ENCODE data around the gene CHADL. TPM values are rescaled to one million over a fixed set of nuclear protein-coding genes. Genes with fewer than 3 reads are reported as not detected.

The CHADL gene
- polyA plus RNA-seq, 1 donor (not counting 4 experiments of a cell fraction or from before 2014, with no cell fraction given) = 0.16 TPM

DNA sequence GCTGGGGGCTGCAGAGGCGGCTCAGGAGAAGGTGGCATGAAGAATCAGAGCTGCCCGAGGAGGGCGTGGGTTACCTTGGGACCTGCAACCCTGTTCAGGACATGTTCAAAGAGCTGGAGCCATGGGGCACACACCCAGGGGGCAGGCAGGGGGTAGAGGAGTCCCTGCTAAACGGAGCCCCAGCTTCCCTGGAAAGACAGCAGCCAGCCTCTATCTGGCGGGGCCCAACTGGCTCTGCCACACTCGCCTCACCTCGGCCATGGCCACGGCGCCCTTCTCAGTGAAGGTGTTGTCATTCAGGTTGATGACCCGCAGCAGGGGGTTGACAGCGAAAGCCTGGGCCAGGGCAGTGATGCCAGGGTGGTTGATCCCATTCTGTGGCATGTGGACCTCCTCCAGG, 17.0 kb upstream of the CHADL start:
- Histone ChIP-seq H4K20me1 (ENCODE audit: control insufficient read depth, extremely low read depth, insufficient read depth, low read length) (peaks cover 3% of the 10 kb centered on the region), H3K27ac (ENCODE audit: control insufficient read depth, insufficient read depth, low read length) (no peak overlapping the region), H3K4me1 (ENCODE audit: control insufficient read depth, extremely low read depth, insufficient read depth, low read length) (peaks cover 5% of the 10 kb centered on the region), H3K4me3 (ENCODE audit: control insufficient read depth in 2 of 3, extremely low read depth in 1 of 3, insufficient read depth in 2 of 3, low read depth in 1 of 3, low read length in 3 of 3) (no peak overlapping the region), H3K9me1 (ENCODE audit: control insufficient read depth, extremely low read depth, insufficient read depth, low read length) (no peaks in the 10 kb centered on the region), H3K9ac (ENCODE audit: control insufficient read depth, extremely low read depth, insufficient read depth, low read length) (no peak overlapping the region), H3K4me2 (ENCODE audit: control insufficient read depth, extremely low read depth, insufficient read depth, low read depth, low read length) (no peak overlapping the region), H3K27me3 (ENCODE audit: control insufficient read depth, extremely low read depth, insufficient read depth, low read length) (no peaks in the 10 kb centered on the region), H3K36me3 (ENCODE audit: control insufficient read depth in 2 of 2, extremely low read depth in 1 of 2, insufficient read depth in 2 of 2, low read length in 2 of 2) (peaks cover 68 to 72% of the 10 kb centered on the region in 2 experiments), H3K79me2 (ENCODE audit: control insufficient read depth, insufficient read depth, low read length) (peaks cover 21% of the 10 kb centered on the region), H2AFZ (ENCODE audit: control insufficient read depth, low read length) (no peak overlapping the region), H3K9me3 (ENCODE audit: control insufficient read depth, low read depth, low read length) (no peaks in the 10 kb centered on the region)
- TF ChIP-seq EZH2 (IDR thresholded peaks at IDR 0.05; ENCODE audit: low read length) = no peak
- TF ChIP-seq, protein P1, sequence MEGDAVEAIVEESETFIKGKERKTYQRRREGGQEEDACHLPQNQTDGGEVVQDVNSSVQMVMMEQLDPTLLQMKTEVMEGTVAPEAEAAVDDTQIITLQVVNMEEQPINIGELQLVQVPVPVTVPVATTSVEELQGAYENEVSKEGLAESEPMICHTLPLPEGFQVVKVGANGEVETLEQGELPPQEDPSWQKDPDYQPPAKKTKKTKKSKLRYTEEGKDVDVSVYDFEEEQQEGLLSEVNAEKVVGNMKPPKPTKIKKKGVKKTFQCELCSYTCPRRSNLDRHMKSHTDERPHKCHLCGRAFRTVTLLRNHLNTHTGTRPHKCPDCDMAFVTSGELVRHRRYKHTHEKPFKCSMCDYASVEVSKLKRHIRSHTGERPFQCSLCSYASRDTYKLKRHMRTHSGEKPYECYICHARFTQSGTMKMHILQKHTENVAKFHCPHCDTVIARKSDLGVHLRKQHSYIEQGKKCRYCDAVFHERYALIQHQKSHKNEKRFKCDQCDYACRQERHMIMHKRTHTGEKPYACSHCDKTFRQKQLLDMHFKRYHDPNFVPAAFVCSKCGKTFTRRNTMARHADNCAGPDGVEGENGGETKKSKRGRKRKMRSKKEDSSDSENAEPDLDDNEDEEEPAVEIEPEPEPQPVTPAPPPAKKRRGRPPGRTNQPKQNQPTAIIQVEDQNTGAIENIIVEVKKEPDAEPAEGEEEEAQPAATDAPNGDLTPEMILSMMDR (optimal IDR thresholded peaks at IDR 0.05 in 1 of 3, IDR thresholded peaks at IDR 0.05 in 1 of 3, conservative IDR thresholded peaks at IDR 0.05 in 1 of 3; ENCODE audit: extremely low read depth in 1 of 3, insufficient read depth in 2 of 3, low read length in 3 of 3) = no peak
- FAIRE-seq (no peak), DNase-seq (ENCODE audit: low read depth, low spot score) (no peak)
- dilution Hi-C loops (cut with MboI; ENCODE audit: extremely low pct_ligation_motif_present, low sequenced_read_pairs) = no loop called here

DNA sequence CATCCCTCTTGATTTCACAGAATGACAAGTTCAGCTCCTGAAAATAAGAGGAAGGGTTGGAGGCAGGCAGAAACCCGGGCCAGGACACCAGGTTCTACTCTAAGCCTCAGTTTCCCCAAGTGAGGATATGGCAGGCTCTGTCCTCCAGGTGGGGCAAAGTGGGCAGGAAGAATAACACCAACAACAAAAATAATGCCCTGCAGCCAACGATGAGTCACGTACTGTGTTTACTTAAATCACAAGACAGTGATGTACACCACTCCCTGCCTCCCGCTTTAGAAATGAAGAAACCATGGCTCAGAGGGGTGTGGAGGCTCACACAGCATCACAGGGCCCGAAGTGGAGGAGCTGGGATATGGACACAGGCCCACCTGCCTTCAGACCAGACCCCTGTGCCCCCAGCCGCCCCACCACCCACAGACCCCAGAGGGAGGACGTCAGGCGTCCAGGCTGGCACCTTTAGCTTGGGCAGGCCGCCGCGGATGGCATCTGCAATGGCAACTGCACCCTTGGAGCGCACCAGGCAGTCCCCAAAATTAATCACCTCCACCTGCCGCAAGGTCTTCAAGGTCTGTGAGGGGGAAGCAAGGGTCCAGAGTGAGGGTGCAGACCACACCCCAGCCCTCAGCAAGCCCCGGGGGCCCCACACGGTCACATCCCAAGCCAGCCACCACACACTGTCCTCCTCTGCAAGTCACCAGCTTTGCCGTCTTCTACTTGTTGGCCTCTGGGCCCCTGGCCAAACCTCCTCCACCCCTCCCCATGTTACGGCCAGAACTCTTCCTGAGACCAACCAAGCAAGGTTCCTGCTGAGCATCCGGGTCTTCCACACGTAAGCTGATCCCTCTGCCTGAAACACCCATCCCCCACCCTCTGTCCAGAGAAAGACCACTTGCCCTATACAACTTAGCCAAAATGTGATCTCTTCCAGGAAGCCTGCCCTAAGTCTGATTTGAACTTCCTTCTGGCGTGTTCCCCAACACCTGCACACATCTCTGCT, 15.8 kb upstream of the CHADL start:
- Histone ChIP-seq H4K20me1 (ENCODE audit: control insufficient read depth, extremely low read depth, insufficient read depth, low read length) (peaks cover 8% of the 10 kb centered on the region), H3K9ac (ENCODE audit: control insufficient read depth, extremely low read depth, insufficient read depth, low read length) (peak overlapping the region; percentile 54), H2AFZ (ENCODE audit: control insufficient read depth, low read length) (no peak overlapping the region), H3K27ac (ENCODE audit: control insufficient read depth, insufficient read depth, low read length) (peak overlapping the region; percentile 38), H3K27me3 (ENCODE audit: control insufficient read depth, extremely low read depth, insufficient read depth, low read length) (no peaks in the 10 kb centered on the region), H3K4me1 (ENCODE audit: control insufficient read depth, extremely low read depth, insufficient read depth, low read length) (peaks cover 5% of the 10 kb centered on the region), H3K4me2 (ENCODE audit: control insufficient read depth, extremely low read depth, insufficient read depth, low read depth, low read length) (no peak overlapping the region), H3K9me3 (ENCODE audit: control insufficient read depth, low read depth, low read length) (no peaks in the 10 kb centered on the region), H3K4me3 (ENCODE audit: control insufficient read depth in 2 of 3, extremely low read depth in 1 of 3, insufficient read depth in 2 of 3, low read depth in 1 of 3, low read length in 3 of 3) (no peak overlapping the region), H3K36me3 (ENCODE audit: control insufficient read depth in 2 of 2, extremely low read depth in 1 of 2, insufficient read depth in 2 of 2, low read length in 2 of 2) (peaks cover 63 to 68% of the 10 kb centered on the region in 2 experiments), H3K79me2 (ENCODE audit: control insufficient read depth, insufficient read depth, low read length) (peaks cover 16% of the 10 kb centered on the region), H3K9me1 (ENCODE audit: control insufficient read depth, extremely low read depth, insufficient read depth, low read length) (no peaks in the 10 kb centered on the region)
- peak; percentile 39 for FAIRE-seq
- dilution Hi-C loops (cut with MboI; ENCODE audit: extremely low pct_ligation_motif_present, low sequenced_read_pairs) = no loop called here
- DNase-seq (ENCODE audit: low read depth, low spot score) = no peak
- TF ChIP-seq, protein P1 (optimal IDR thresholded peaks at IDR 0.05 in 1 of 3, IDR thresholded peaks at IDR 0.05 in 1 of 3, conservative IDR thresholded peaks at IDR 0.05 in 1 of 3; ENCODE audit: extremely low read depth in 1 of 3, insufficient read depth in 2 of 3, low read length in 3 of 3) = peak; percentile 48 to 53 (median 52)
- TF ChIP-seq EZH2 (IDR thresholded peaks at IDR 0.05; ENCODE audit: low read length) = no peak
